OCI-LY1 (cell line): ENCODE results near the gene KCNJ1.

Experiments used
- H2AFZ ChIP-seq: fragments of 200-600 bp; sonication (generic), shearing (Covaris generic); 2 replicates; pipeline ENCODE4 v1.6.0; 2014; ENCODE audit warnings: antibody characterized with exemption, mild to moderate bottlenecking, low read length
- H3F3A ChIP-seq: fragments of 200-600 bp; sonication (generic), shearing (Covaris generic); 2 replicates; pipeline ENCODE4 v1.6.0; 2014; ENCODE audit warnings: mild to moderate bottlenecking, antibody characterized with exemption, low read length, moderate library complexity; ENCODE audit not compliant: insufficient read depth
- H3K27ac ChIP-seq: fragments of 200-600 bp; sonication (generic); 2 replicates; pipeline ENCODE4 v1.5.1; 2014; ENCODE audit warnings: low read length, mixed run types, mild to moderate bottlenecking, low read depth; ENCODE audit not compliant: poor library complexity, severe bottlenecking
- H3K27me3 ChIP-seq: fragments of 200-600 bp; sonication (generic); 2 replicates; pipeline ENCODE4 v1.6.0; 2014; ENCODE audit warnings: antibody characterized with exemption, mild to moderate bottlenecking, low read length, moderate library complexity; ENCODE audit not compliant: insufficient read depth
- H3K36me3 ChIP-seq: fragments of 200-600 bp; sonication (generic); 2 replicates; pipeline ENCODE4 v1.6.1; 2014; ENCODE audit warnings: mild to moderate bottlenecking, antibody characterized with exemption, low read length, moderate library complexity, mixed read lengths; ENCODE audit not compliant: insufficient read depth
- H3K4me1 ChIP-seq: fragments of 200-600 bp; sonication (generic); 2 replicates; pipeline ENCODE4 v1.5.1; 2014; ENCODE audit warnings: mild to moderate bottlenecking, low read length, moderate library complexity; ENCODE audit not compliant: insufficient read depth, severe bottlenecking
- H3K4me2 ChIP-seq: fragments of 200-600 bp; sonication (generic), shearing (Covaris generic); 2 replicates; pipeline ENCODE4 v1.6.1; 2014; ENCODE audit warnings: low read length
- H3K4me3 ChIP-seq: fragments of 200-600 bp; sonication (generic); 2 replicates; pipeline ENCODE4 v1.5.1; 2014; ENCODE audit warnings: low read length, low read depth, mild to moderate bottlenecking, mixed read lengths; ENCODE audit not compliant: poor library complexity, severe bottlenecking
- H3K79me2 ChIP-seq: fragments of 200-600 bp; shearing (Covaris generic); 2 replicates; pipeline ENCODE4 v1.6.1; 2016; ENCODE audit warnings: mixed run types, low read length, mixed read lengths; ENCODE audit not compliant: insufficient read depth
- H3K9ac ChIP-seq: fragments of 200-600 bp; sonication (generic), shearing (Covaris generic); 2 replicates; pipeline ENCODE4 v1.6.1; 2014; ENCODE audit warnings: mild to moderate bottlenecking, low read length, mixed read lengths
- H3K9me2 ChIP-seq: fragments of 200-600 bp; sonication (generic), shearing (Covaris generic); 2 replicates; pipeline ENCODE4 v1.6.1; 2014; ENCODE audit warnings: low read depth, mild to moderate bottlenecking, low read length, mixed read lengths
- H3K9me3 ChIP-seq: fragments of 200-600 bp; shearing (Covaris generic); 2 replicates; pipeline ENCODE4 v1.6.1; 2014; ENCODE audit warnings: low read length, mixed read lengths
- H4K20me1 ChIP-seq: fragments of 200-600 bp; sonication (generic), shearing (Covaris generic); 2 replicates; pipeline ENCODE4 v1.6.0; 2016; ENCODE audit warnings: mild to moderate bottlenecking, low read length; ENCODE audit not compliant: insufficient read depth
- CTCF ChIP-seq: fragments of 200-600 bp; sonication (generic), shearing (Covaris generic); IDR thresholded peaks from 2 replicates; pipeline ENCODE4 v1.5.1; 2017; ENCODE audit warnings: mild to moderate bottlenecking, antibody characterized with exemption, low read length, moderate library complexity, mixed read lengths
- EZH2 ChIP-seq: fragments of 200-600 bp; sonication (generic), shearing (Covaris generic); IDR thresholded peaks from 2 replicates; pipeline ENCODE4 v1.8.0; 2017; ENCODE audit warnings: borderline replicate concordance, mixed run types, mild to moderate bottlenecking, antibody characterized with exemption, low read length, moderate library complexity, mixed read lengths

Gene KCNJ1

DNA sequence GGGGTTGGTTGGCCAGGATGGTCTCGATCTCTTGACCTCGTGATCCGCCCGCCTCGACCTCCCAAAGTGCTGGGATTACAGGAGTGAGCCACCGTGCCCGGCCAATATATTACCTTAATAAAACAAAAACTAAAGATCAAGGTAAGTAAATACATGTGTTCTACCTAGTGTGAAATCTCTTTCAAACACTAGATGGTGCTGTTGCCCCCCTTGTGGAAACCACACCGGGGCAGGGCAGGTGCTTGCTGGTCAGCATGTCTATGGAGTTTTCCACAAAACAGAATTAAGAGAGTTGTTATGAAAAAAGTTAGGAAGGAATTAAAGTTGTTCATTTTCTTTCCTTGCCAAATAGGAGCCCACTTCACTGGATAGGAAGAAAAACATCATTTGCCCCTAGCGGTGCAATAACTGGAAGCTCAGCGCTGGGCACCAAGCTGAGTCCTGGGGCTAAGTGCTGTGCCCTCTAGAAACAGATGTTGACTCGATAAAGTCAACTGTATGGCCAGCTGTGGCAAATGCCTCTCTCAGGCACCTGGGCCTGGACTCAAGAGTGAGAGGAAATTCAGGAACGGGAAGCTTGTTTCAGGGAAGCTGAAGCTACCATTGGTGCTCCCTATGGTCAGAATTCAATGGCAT lies 17.7 kb upstream of the KCNJ1 start:
- TF ChIP-seq CTCF (peak; percentile 67), EZH2 (no peak)
- Histone ChIP-seq H3K27me3 (no peaks in the 10 kb centered on the region), H3K27ac (no peak overlapping the region), H3K9ac (no peak overlapping the region), H2AFZ (no peak overlapping the region), H3K4me1 (no peaks in the 10 kb centered on the region), H3F3A (no peaks in the 10 kb centered on the region), H3K9me2 (no peaks in the 10 kb centered on the region), H4K20me1 (no peaks in the 10 kb centered on the region), H3K4me3 (no peak overlapping the region), H3K36me3 (no peaks in the 10 kb centered on the region), H3K9me3 (no peaks in the 10 kb centered on the region), H3K79me2 (no peaks in the 10 kb centered on the region), H3K4me2 (no peak overlapping the region)

DNA sequence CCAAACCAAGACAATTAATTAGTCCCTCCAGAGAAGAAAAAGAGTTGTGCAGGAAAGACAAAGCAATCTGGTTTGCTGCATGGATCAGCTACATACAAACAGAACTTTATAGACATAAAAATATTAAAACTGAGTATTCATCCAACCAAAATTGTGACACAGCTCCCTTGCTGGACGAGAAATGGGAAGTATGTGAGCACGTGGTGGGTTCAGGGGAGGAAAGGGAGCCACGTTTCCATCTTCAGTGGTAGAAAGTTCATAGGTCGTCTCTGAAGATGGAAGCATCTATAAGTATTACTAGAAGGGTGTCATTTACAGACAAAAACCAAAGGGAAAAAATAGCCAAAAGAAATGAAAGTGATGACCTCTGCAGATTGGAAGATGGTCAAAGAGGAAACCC lies 17.0 kb upstream of the KCNJ1 start:
- no peaks in the 10 kb centered on the region for H4K20me1 ChIP-seq
- H3K4me2 ChIP-seq, result no peak overlapping the region
- H3K9me2 ChIP-seq, result no peaks in the 10 kb centered on the region
- no peaks in the 10 kb centered on the region for H3K36me3 ChIP-seq
- H3K9me3 ChIP-seq, result no peaks in the 10 kb centered on the region
- no peak for TF ChIP-seq EZH2
- no peak for TF ChIP-seq CTCF
- no peaks in the 10 kb centered on the region for H3K27me3 ChIP-seq
- no peaks in the 10 kb centered on the region for H3K4me1 ChIP-seq
- H3K9ac ChIP-seq, result no peak overlapping the region
- H3F3A ChIP-seq, result no peaks in the 10 kb centered on the region
- H3K4me3 ChIP-seq, result no peak overlapping the region
- H3K79me2 ChIP-seq, result no peaks in the 10 kb centered on the region
- H2AFZ ChIP-seq, result no peak overlapping the region
- no peak overlapping the region for H3K27ac ChIP-seq

DNA sequence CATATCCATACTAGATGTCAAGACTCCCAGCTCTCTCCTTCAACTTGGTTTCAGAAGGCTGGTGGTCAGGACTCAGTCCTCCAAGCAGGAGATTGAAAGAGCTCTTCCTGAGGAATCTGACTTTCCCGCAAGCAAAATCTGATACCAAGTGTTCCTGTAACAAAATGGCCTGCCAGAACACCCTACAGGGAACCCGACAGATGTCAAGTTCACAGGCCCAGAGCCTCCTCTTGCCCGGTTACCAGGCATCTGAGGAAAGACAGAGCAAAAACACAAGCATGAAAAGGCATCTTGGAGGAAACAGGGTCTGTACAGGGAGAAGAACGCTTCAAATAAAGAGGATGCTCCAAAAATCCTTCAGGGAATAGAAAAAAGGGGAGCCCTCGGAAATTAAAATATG lies 15.4 kb upstream of the KCNJ1 start:
- Histone ChIP-seq H3K27ac (no peak overlapping the region), H3K9me2 (no peaks in the 10 kb centered on the region), H3K9me3 (no peaks in the 10 kb centered on the region), H3K4me2 (no peak overlapping the region), H4K20me1 (no peaks in the 10 kb centered on the region), H3K27me3 (no peaks in the 10 kb centered on the region), H3K9ac (no peak overlapping the region), H3K4me3 (no peak overlapping the region), H3K36me3 (no peaks in the 10 kb centered on the region), H3F3A (no peaks in the 10 kb centered on the region), H3K79me2 (no peaks in the 10 kb centered on the region), H3K4me1 (no peaks in the 10 kb centered on the region), H2AFZ (no peak overlapping the region)
- TF ChIP-seq CTCF, result no peak
- no peak for TF ChIP-seq EZH2
